Fibroblast of lung (primary cell): ENCODE results near the gene TFB2M. TPM values are rescaled to one million over a fixed set of nuclear protein-coding genes. Genes with fewer than 3 reads are reported as not detected.
A peak's percentile ranks its signal among the peaks of the same experiment; 100 is the strongest.

ENCODE experiments used
- DNase-seq, 2 donors: peaks; one replicate each; pipeline versions ENCODE4 v3.0.0 to v3.0.0-alpha.2; 2010; ENCODE audit warnings: low read depth in 2 of 2
- H2AFZ ChIP-seq: 2 replicates; pipeline ENCODE4 v1.5.1; 2012; ENCODE audit warnings: low read length, control low read depth, inconsistent platforms
- H3K27ac ChIP-seq: 2 replicates; pipeline ENCODE4 v1.5.1; 2011; ENCODE audit warnings: low read length, control low read depth; ENCODE audit not compliant: insufficient read depth
- H3K27me3 ChIP-seq: 2 replicates; pipeline ENCODE4 v1.5.1; 2011; ENCODE audit warnings: mild to moderate bottlenecking, low read length; ENCODE audit not compliant: control insufficient read depth, insufficient read depth
- H3K36me3 ChIP-seq: 2 replicates; pipeline ENCODE4 v1.5.1; 2011; ENCODE audit warnings: low read length; ENCODE audit not compliant: control insufficient read depth, insufficient read depth
- H3K4me1 ChIP-seq: 2 replicates; pipeline ENCODE4 v1.5.1; 2011; ENCODE audit warnings: low read length; ENCODE audit not compliant: control insufficient read depth, insufficient read depth; ENCODE audit errors: extremely low read depth
- H3K4me2 ChIP-seq: 2 replicates; pipeline ENCODE4 v1.5.1; 2011; ENCODE audit warnings: low read length, control low read depth; ENCODE audit not compliant: insufficient read depth; ENCODE audit errors: extremely low read depth
- H3K4me3 ChIP-seq, 4 experiments: fragments of 200-600 bp in 1 of 4; sonication (generic) in 1 of 4; replicated peaks in 1 of 4; 2 replicates each; pipeline ENCODE4 v1.5.1; 2011 to 2016; ENCODE audit warnings: low read length in 4 of 4, low read depth in 3 of 4, mild to moderate bottlenecking in 3 of 4, control low read depth in 2 of 4, inconsistent platforms in 1 of 4, mixed read lengths in 1 of 4; ENCODE audit not compliant: insufficient read depth in 1 of 4; ENCODE audit errors: control extremely low read depth in 1 of 4
- H3K79me2 ChIP-seq: 2 replicates; pipeline ENCODE4 v1.5.1; 2012; ENCODE audit warnings: mild to moderate bottlenecking, low read length, inconsistent platforms; ENCODE audit not compliant: control insufficient read depth, insufficient read depth
- H3K9ac ChIP-seq: 2 replicates; pipeline ENCODE4 v1.5.1; 2011; ENCODE audit warnings: mild to moderate bottlenecking, low read length, control low read depth; ENCODE audit not compliant: insufficient read depth
- H3K9me3 ChIP-seq: 2 replicates; pipeline ENCODE4 v1.5.1; 2012; ENCODE audit warnings: low read depth, low read length; ENCODE audit not compliant: control insufficient read depth, insufficient read depth
- H4K20me1 ChIP-seq: 2 replicates; pipeline ENCODE4 v1.5.1; 2011; ENCODE audit warnings: low read length; ENCODE audit not compliant: control insufficient read depth, insufficient read depth; ENCODE audit errors: extremely low read depth
- CTCF ChIP-seq, 2 donors: IDR thresholded peaks in 1 of 2; conservative IDR thresholded peaks in 1 of 2; 1 replicate in 1 of 2; 2 replicates in 1 of 2; pipeline ENCODE4 v1.5.1; 2011 to 2012; ENCODE audit warnings: low read length in 2 of 2, control low read depth in 1 of 2, inconsistent platforms in 1 of 2, low read depth in 1 of 2, mild to moderate bottlenecking in 1 of 2
- EZH2 ChIP-seq: IDR thresholded peaks from 2 replicates; pipeline ENCODE4 v1.5.1; 2012; ENCODE audit warnings: low read length, control low read depth, mild to moderate bottlenecking; ENCODE audit errors: missing control alignments
- polyA plus RNA-seq, 2 donors: library from polyadenylated mRNA; depleted of rRNA in 1 of 2; stranded (reverse) in 1 of 2; unstranded in 1 of 2; fragments of >200 nt; gene quantifications; 2 replicates each; pipeline ENCODE4 v1.2.1, GENCODE V29; 2011 to 2012; ENCODE audit warnings: missing spikeins in 1 of 2
- total RNA-seq: library from RNA; depleted of rRNA; stranded (reverse); fragments of >200 nt; gene quantifications from 2 replicates; pipeline ENCODE4 v1.2.1, GENCODE V29; 2014

Gene TFB2M
- total and polyA plus RNA-seq, 2 donors (not counting 1 experiment from before 2014, with no cell fraction given) = 15.9 to 20.1 TPM

GRCh38 chr1:246567646-246568235 is 1.7 kb upstream of the TFB2M start:
- H3K36me3 ChIP-seq = no peaks in the 10 kb centered on the region
- no peaks in the 10 kb centered on the region for H3K9me3 ChIP-seq
- H3K4me3 ChIP-seq = peak overlapping the region; percentile 82 to 98 (median 95)
- no peak for DNase-seq
- H3K9ac ChIP-seq = peak overlapping the region; percentile 44
- peak overlapping the region; percentile 82 for H3K4me2 ChIP-seq
- H3K27me3 ChIP-seq = no peaks in the 10 kb centered on the region
- H4K20me1 ChIP-seq = no peaks in the 10 kb centered on the region
- H2AFZ ChIP-seq = no peak overlapping the region
- peaks cover 81% of the 10 kb centered on the region for H3K79me2 ChIP-seq
- H3K4me1 ChIP-seq = peaks cover 7% of the 10 kb centered on the region
- H3K27ac ChIP-seq = peak overlapping the region; percentile 97
- no peak for TF ChIP-seq CTCF (conservative IDR thresholded peaks at IDR 0.05 in 1 of 2, IDR thresholded peaks at IDR 0.05 in 1 of 2; ENCODE audit: low read depth in 1 of 2, low read length in 2 of 2)
- TF ChIP-seq EZH2 = no peak

GRCh38 chr1:246566813-246567645 is 968 bp upstream of the TFB2M start:
- no peak for TF ChIP-seq EZH2
- TF ChIP-seq CTCF (conservative IDR thresholded peaks at IDR 0.05 in 1 of 2, IDR thresholded peaks at IDR 0.05 in 1 of 2; ENCODE audit: low read depth in 1 of 2, low read length in 2 of 2) = no peak
- H2AFZ ChIP-seq = peak overlapping the region; percentile 31
- H3K9me3 ChIP-seq = no peaks in the 10 kb centered on the region
- peaks cover 2% of the 10 kb centered on the region for H3K36me3 ChIP-seq
- no peaks in the 10 kb centered on the region for H3K27me3 ChIP-seq
- peaks cover 76% of the 10 kb centered on the region for H3K79me2 ChIP-seq
- H4K20me1 ChIP-seq = no peaks in the 10 kb centered on the region
- H3K4me1 ChIP-seq = peaks cover 7% of the 10 kb centered on the region
- peak overlapping the region; percentile 97 for H3K27ac ChIP-seq
- peak overlapping the region; percentile 82 to 98 (median 95) for H3K4me3 ChIP-seq
- H3K4me2 ChIP-seq = peak overlapping the region; percentile 82
- peak overlapping the region; percentile 91 for H3K9ac ChIP-seq
- DNase-seq = peak; percentile 65 to 89

GRCh38 chr1:246565751-246566127 is 322 bp downstream of the TFB2M start:
- H3K27ac ChIP-seq = peak overlapping the region; percentile 42
- H2AFZ ChIP-seq = peak overlapping the region; percentile 40
- peak overlapping the region; percentile 75 for H3K4me2 ChIP-seq
- peaks cover 64% of the 10 kb centered on the region for H3K79me2 ChIP-seq
- no peaks in the 10 kb centered on the region for H4K20me1 ChIP-seq
- peaks cover 7% of the 10 kb centered on the region for H3K4me1 ChIP-seq
- no peak for TF ChIP-seq CTCF (conservative IDR thresholded peaks at IDR 0.05 in 1 of 2, IDR thresholded peaks at IDR 0.05 in 1 of 2; ENCODE audit: low read depth in 1 of 2, low read length in 2 of 2)
- no peak for TF ChIP-seq EZH2
- H3K36me3 ChIP-seq = peaks cover 2% of the 10 kb centered on the region
- peak overlapping the region; percentile 72 to 99 (median 90) for H3K4me3 ChIP-seq
- peak overlapping the region; percentile 70 for H3K9ac ChIP-seq
- H3K27me3 ChIP-seq = no peaks in the 10 kb centered on the region
- DNase-seq = peak in 1 of 2 donors; percentile 71
- H3K9me3 ChIP-seq = no peaks in the 10 kb centered on the region
